Ishikawa (cell line): ENCODE measurements around the gene CBLC.

Experiments
- CREB1 ChIP-seq: IDR thresholded peaks from 2 replicates; pipeline ENCODE4 v1.6.1; 2012; ENCODE audit warnings: low read depth
- EGR1 ChIP-seq: IDR thresholded peaks from 2 replicates; pipeline ENCODE4 v1.6.1; 2012
- EP300 ChIP-seq: IDR thresholded peaks from 2 replicates; pipeline ENCODE4 v1.6.1; 2012; ENCODE audit warnings: borderline replicate concordance
- FOXM1 ChIP-seq: IDR thresholded peaks from 2 replicates; pipeline ENCODE4 v1.6.1; 2012; ENCODE audit warnings: low read depth, borderline replicate concordance
- RAD21 ChIP-seq: IDR thresholded peaks from 2 replicates; pipeline ENCODE4 v1.6.1; 2012; ENCODE audit warnings: low read depth
- TAF1 ChIP-seq: IDR thresholded peaks from 2 replicates; pipeline ENCODE4 v1.6.1; 2012; ENCODE audit warnings: low read depth, mild to moderate bottlenecking
- TCF12 ChIP-seq: IDR thresholded peaks from 2 replicates; pipeline ENCODE4 v1.6.1; 2012; ENCODE audit warnings: low read depth
- TEAD4 ChIP-seq: IDR thresholded peaks from 2 replicates; pipeline ENCODE4 v1.6.1; 2012
- YY1 ChIP-seq: IDR thresholded peaks from 2 replicates; pipeline ENCODE4 v1.6.1; 2012; ENCODE audit warnings: low read depth
- TF ChIP-seq, protein P1 (sequence below): IDR thresholded peaks from 2 replicates; pipeline ENCODE4 v1.6.1; 2012; ENCODE audit warnings: low read depth, mild to moderate bottlenecking
- TF ChIP-seq, protein P2 (sequence below): IDR thresholded peaks from 2 replicates; pipeline ENCODE4 v1.6.1; 2012

DNA sequence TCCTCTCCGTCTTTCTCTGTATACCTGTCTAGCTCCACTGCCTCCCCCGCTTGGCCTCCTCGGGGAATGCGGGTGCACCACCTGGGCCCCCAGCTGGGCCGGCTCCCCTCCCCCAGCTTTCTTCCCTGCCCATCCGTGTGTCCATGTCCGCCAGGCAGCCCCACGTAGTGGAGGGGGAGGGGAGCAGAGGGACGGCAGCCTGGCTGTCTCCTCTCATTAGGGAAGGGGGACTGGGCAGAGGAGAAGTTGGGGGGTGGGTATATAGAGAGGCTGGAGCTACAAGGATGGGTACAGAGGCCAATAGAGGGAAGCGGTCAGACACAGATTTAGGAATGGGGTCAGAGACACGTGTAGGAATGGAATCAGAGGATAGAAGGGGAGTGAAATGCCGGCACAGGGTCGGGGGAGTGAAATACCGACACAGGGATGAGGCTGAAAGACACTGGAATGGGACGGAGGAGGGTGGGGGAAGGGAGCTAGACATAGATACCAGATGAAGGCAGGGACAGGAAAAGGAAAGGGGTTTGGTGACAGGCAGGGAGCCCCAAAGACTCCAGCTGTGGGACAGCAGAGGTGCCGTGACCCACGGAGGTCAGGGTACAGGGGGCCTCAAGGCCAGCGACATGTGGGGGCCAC, 71.2 kb downstream of the CBLC start:
- TF ChIP-seq FOXM1 (no peak), YY1 (no peak), EGR1 (no peak), CREB1 (no peak), EP300 (no peak), TEAD4 (no peak), TAF1 (no peak), TCF12 (no peak), RAD21 (no peak)
- TF ChIP-seq, protein P1, sequence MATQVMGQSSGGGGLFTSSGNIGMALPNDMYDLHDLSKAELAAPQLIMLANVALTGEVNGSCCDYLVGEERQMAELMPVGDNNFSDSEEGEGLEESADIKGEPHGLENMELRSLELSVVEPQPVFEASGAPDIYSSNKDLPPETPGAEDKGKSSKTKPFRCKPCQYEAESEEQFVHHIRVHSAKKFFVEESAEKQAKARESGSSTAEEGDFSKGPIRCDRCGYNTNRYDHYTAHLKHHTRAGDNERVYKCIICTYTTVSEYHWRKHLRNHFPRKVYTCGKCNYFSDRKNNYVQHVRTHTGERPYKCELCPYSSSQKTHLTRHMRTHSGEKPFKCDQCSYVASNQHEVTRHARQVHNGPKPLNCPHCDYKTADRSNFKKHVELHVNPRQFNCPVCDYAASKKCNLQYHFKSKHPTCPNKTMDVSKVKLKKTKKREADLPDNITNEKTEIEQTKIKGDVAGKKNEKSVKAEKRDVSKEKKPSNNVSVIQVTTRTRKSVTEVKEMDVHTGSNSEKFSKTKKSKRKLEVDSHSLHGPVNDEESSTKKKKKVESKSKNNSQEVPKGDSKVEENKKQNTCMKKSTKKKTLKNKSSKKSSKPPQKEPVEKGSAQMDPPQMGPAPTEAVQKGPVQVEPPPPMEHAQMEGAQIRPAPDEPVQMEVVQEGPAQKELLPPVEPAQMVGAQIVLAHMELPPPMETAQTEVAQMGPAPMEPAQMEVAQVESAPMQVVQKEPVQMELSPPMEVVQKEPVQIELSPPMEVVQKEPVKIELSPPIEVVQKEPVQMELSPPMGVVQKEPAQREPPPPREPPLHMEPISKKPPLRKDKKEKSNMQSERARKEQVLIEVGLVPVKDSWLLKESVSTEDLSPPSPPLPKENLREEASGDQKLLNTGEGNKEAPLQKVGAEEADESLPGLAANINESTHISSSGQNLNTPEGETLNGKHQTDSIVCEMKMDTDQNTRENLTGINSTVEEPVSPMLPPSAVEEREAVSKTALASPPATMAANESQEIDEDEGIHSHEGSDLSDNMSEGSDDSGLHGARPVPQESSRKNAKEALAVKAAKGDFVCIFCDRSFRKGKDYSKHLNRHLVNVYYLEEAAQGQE, result no peak
- TF ChIP-seq, protein P2, sequence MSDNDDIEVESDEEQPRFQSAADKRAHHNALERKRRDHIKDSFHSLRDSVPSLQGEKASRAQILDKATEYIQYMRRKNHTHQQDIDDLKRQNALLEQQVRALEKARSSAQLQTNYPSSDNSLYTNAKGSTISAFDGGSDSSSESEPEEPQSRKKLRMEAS, result no peak
